SU-DHL-6 (cell line): ENCODE measurements around the gene OXGR1.

ENCODE experiments used
- H2AFZ ChIP-seq: fragments of 200-600 bp; sonication (generic); 2 replicates; pipeline ENCODE4 v1.6.1; 2014; ENCODE audit warnings: low read depth, mild to moderate bottlenecking, moderate library complexity, mixed read lengths, antibody characterized with exemption, low read length; ENCODE audit not compliant: severe bottlenecking
- H3F3A ChIP-seq: fragments of 200-600 bp; shearing (Covaris generic); 2 replicates; pipeline ENCODE4 v1.6.0; 2016; ENCODE audit warnings: antibody characterized with exemption, mild to moderate bottlenecking; ENCODE audit not compliant: insufficient read depth
- H3K27ac ChIP-seq: fragments of 200-600 bp; sonication (generic); 2 replicates; pipeline ENCODE4 v1.5.1; 2016; ENCODE audit warnings: low read depth, mild to moderate bottlenecking, low read length, moderate library complexity, mixed read lengths
- H3K27me3 ChIP-seq: fragments of 200-600 bp; sonication (generic), shearing (Covaris generic); 2 replicates; pipeline ENCODE4 v1.6.0; 2014; ENCODE audit warnings: mild to moderate bottlenecking, low read length
- H3K36me3 ChIP-seq: fragments of 200-600 bp; sonication (generic); 2 replicates; pipeline ENCODE4 v1.6.1; 2014; ENCODE audit warnings: mild to moderate bottlenecking, low read length, mixed read lengths
- H3K4me2 ChIP-seq: fragments of 300-600, 200-600 bp; shearing (Covaris generic), sonication (generic); 2 replicates; pipeline ENCODE4 v1.6.0; 2014; ENCODE audit warnings: low read length, low read depth, mild to moderate bottlenecking; ENCODE audit not compliant: poor library complexity, severe bottlenecking
- H3K4me3 ChIP-seq: fragments of 200-600 bp; sonication (generic); 2 replicates; pipeline ENCODE4 v1.5.1; 2014; ENCODE audit warnings: antibody characterized with exemption, low read length, mild to moderate bottlenecking, mixed read lengths; ENCODE audit not compliant: insufficient read depth, poor library complexity, severe bottlenecking
- H3K79me2 ChIP-seq: fragments of 200-600 bp; sonication (generic); 2 replicates; pipeline ENCODE4 v1.6.1; 2014; ENCODE audit warnings: mild to moderate bottlenecking, low read length, moderate library complexity; ENCODE audit not compliant: insufficient read depth
- H3K9ac ChIP-seq: fragments of 200-600 bp; sonication (generic); 2 replicates; pipeline ENCODE4 v1.7.0; 2014; ENCODE audit warnings: mild to moderate bottlenecking, low read length
- H3K9me2 ChIP-seq: fragments of 200-600 bp; sonication (generic); replicated peaks from 2 replicates; pipeline ENCODE4 v1.6.1; 2014; ENCODE audit warnings: low read length; ENCODE audit not compliant: insufficient read depth
- H3K9me3 ChIP-seq: fragments of 200-600 bp; sonication (generic); 2 replicates; pipeline ENCODE4 v1.6.1; 2014; ENCODE audit warnings: low read length, mixed read lengths; ENCODE audit not compliant: insufficient read depth
- H4K20me1 ChIP-seq: fragments of 200-600 bp; sonication (generic); 2 replicates; pipeline ENCODE4 v1.6.1; 2014; ENCODE audit warnings: low read depth, mild to moderate bottlenecking, antibody characterized with exemption, low read length, moderate library complexity, mixed read lengths
- EZH2phosphoT487 ChIP-seq: fragments of 200-600 bp; sonication (generic), shearing (Covaris generic); conservative IDR thresholded peaks from 2 replicates; pipeline ENCODE4 v1.6.1; 2018; ENCODE audit warnings: mild to moderate bottlenecking, antibody characterized with exemption, low read length, moderate library complexity, mixed read lengths
- TF ChIP-seq, protein P1 (sequence below): fragments of 200-600 bp; sonication (generic); IDR thresholded peaks from one replicate; pipeline ENCODE4 v1.5.1; 2017; ENCODE audit warnings: antibody characterized with exemption, mild to moderate bottlenecking, low read length, moderate library complexity; ENCODE audit not compliant: insufficient read depth, poor library complexity, severe bottlenecking

The OXGR1 gene

DNA sequence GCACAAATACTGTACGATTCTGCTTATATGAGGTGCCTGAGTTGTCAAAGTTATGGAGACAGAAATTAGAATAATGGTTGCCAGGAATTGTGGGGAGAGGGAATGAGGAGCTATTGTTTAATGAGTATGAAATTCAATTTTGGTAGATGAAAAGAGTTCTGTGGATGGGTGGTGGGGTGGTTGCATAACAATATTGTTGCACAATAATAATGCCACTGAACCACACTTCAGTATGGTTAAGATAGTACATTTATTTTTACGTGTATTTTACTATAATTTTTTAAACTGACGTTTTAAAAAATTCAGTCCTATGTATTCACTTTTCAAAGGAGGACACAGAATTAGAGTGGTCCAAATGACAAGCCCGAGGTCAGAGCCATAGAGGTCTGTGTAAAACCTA, 1.8 kb upstream of the OXGR1 start:
- no peak overlapping the region for H2AFZ ChIP-seq
- H3K9me3 ChIP-seq, result no peaks in the 10 kb centered on the region
- H3K36me3 ChIP-seq, result no peaks in the 10 kb centered on the region
- TF ChIP-seq EZH2phosphoT487, result no peak
- TF ChIP-seq, protein P1, sequence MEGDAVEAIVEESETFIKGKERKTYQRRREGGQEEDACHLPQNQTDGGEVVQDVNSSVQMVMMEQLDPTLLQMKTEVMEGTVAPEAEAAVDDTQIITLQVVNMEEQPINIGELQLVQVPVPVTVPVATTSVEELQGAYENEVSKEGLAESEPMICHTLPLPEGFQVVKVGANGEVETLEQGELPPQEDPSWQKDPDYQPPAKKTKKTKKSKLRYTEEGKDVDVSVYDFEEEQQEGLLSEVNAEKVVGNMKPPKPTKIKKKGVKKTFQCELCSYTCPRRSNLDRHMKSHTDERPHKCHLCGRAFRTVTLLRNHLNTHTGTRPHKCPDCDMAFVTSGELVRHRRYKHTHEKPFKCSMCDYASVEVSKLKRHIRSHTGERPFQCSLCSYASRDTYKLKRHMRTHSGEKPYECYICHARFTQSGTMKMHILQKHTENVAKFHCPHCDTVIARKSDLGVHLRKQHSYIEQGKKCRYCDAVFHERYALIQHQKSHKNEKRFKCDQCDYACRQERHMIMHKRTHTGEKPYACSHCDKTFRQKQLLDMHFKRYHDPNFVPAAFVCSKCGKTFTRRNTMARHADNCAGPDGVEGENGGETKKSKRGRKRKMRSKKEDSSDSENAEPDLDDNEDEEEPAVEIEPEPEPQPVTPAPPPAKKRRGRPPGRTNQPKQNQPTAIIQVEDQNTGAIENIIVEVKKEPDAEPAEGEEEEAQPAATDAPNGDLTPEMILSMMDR, result no peak
- H3K9ac ChIP-seq, result no peak overlapping the region
- H3K79me2 ChIP-seq, result no peaks in the 10 kb centered on the region
- no peaks in the 10 kb centered on the region for H3F3A ChIP-seq
- no peak overlapping the region for H3K4me3 ChIP-seq
- no peak overlapping the region for H3K4me2 ChIP-seq
- H3K9me2 ChIP-seq, result no peaks in the 10 kb centered on the region
- H4K20me1 ChIP-seq, result no peaks in the 10 kb centered on the region
- H3K27ac ChIP-seq, result no peak overlapping the region
- H3K27me3 ChIP-seq, result no peaks in the 10 kb centered on the region

DNA sequence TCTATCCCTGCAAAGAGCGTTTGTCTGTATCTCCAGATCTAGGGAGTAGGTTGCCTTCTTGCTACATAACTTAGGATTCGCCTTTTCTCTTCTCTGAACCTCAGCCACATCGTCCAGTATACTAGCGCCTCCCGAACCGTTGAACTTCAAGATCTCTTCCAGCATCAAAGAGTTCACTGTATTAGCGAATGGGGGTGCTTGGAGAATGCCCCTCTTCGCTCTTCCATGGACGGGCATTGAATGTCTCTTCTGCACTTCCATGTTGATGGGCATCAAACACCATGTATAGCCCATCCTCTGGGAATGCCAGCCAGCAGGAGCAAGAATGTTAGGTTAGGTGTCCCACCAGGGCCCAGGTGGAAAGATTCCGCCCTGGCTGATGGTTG, 575 bp upstream of the OXGR1 start:
- H3F3A ChIP-seq, result no peaks in the 10 kb centered on the region
- H3K9me3 ChIP-seq, result no peaks in the 10 kb centered on the region
- H3K27ac ChIP-seq, result no peak overlapping the region
- H3K36me3 ChIP-seq, result no peaks in the 10 kb centered on the region
- H3K4me3 ChIP-seq, result no peak overlapping the region
- no peaks in the 10 kb centered on the region for H3K9me2 ChIP-seq
- no peaks in the 10 kb centered on the region for H4K20me1 ChIP-seq
- no peaks in the 10 kb centered on the region for H3K79me2 ChIP-seq
- no peak for TF ChIP-seq EZH2phosphoT487
- TF ChIP-seq, protein P1, result no peak
- no peak overlapping the region for H3K4me2 ChIP-seq
- H3K27me3 ChIP-seq, result no peaks in the 10 kb centered on the region
- H3K9ac ChIP-seq, result no peak overlapping the region
- H2AFZ ChIP-seq, result no peak overlapping the region

DNA sequence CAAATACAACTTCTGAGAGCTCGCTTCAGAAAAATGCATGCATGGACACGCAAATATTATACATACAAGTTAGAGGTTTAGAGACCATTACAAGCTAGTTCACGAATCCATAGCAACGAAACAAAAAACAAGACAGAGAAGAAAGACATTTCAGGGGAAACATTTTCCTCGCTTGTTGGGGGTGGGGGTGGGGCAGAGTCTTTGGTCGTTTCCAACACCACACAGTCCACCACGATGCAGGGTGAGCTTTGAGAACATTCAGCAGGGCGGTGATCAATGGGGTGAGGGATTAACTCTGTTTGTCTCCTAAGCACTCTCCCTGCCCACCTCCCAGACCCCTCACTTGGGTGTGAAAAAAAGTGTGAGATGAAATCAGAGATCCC, 651 bp downstream of the OXGR1 start:
- no peaks in the 10 kb centered on the region for H3K27me3 ChIP-seq
- no peaks in the 10 kb centered on the region for H3K9me3 ChIP-seq
- no peaks in the 10 kb centered on the region for H3K36me3 ChIP-seq
- H3K27ac ChIP-seq, result no peak overlapping the region
- no peak overlapping the region for H3K9ac ChIP-seq
- H3K4me2 ChIP-seq, result no peak overlapping the region
- no peak overlapping the region for H2AFZ ChIP-seq
- no peaks in the 10 kb centered on the region for H3K9me2 ChIP-seq
- H3K79me2 ChIP-seq, result no peaks in the 10 kb centered on the region
- no peak overlapping the region for H3K4me3 ChIP-seq
- TF ChIP-seq, protein P1, result no peak
- no peak for TF ChIP-seq EZH2phosphoT487
- no peaks in the 10 kb centered on the region for H3F3A ChIP-seq
- H4K20me1 ChIP-seq, result no peaks in the 10 kb centered on the region

DNA sequence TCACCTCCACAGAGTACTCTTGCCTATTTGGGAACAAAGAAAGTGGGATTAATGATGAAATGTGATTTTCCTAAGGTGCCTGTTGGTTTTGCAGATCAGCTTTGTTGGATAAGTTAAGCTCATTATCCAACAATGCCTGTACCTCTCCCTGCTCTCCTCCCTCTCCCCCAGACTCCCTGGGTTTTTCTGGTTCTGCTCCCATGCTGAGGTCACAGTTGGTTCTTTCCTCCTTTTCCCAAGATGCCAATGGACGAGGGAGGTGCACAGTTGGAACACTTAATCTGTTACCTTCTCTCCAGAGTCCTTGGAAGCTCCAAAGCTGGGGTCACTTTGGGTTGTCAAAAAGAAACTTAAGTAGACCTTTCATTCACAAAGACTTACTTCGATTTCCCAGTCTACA, 1.6 kb downstream of the OXGR1 start:
- no peak for TF ChIP-seq EZH2phosphoT487
- TF ChIP-seq, protein P1, result no peak
- Histone ChIP-seq H3K4me3 (no peak overlapping the region), H4K20me1 (no peaks in the 10 kb centered on the region), H3K79me2 (no peaks in the 10 kb centered on the region), H3F3A (no peaks in the 10 kb centered on the region), H3K9ac (no peak overlapping the region), H3K27me3 (no peaks in the 10 kb centered on the region), H2AFZ (no peak overlapping the region), H3K9me3 (no peaks in the 10 kb centered on the region), H3K36me3 (no peaks in the 10 kb centered on the region), H3K4me2 (no peak overlapping the region), H3K9me2 (no peaks in the 10 kb centered on the region), H3K27ac (no peak overlapping the region)
